22Rv1 (cell line): Measurements from ENCODE around the gene SNAPIN.

ENCODE experiments used
- CTCF ChIP-seq: fragments of 450-650 bp; IDR thresholded peaks from 2 replicates; pipeline ENCODE4 v1.5.1; 2017; ENCODE audit warnings: mild to moderate bottlenecking
- ZFX ChIP-seq: fragments of 450-650 bp; IDR thresholded peaks from 2 replicates; pipeline ENCODE4 v1.6.1; 2017; ENCODE audit warnings: antibody characterized with exemption, borderline replicate concordance

- TF ChIP-seq CTCF (no peak), ZFX (no peak)
Observed at GRCh38 chr1:153659656-153660055, 1.2 kb downstream of the SNAPIN start.
